HepG2 (cell line): Measurements from ENCODE around the gene SLC43A1. TPM values are rescaled to one million over a fixed set of nuclear protein-coding genes. Genes with fewer than 3 reads are reported as not detected.

Experiments used
- ATAC-seq: fragments of 200-7000 bp; cut with Tn5 transposase; 3 replicates; pipeline ENCODE4 v1.9.1; 2020; ENCODE audit warnings: mild to moderate bottlenecking, moderate library complexity
- BruUV-seq: library from RNA; stranded (reverse); fragments of 400-500 nt; replicated peaks from 2 replicates; lab custom pipeline; 2021; lab: Mats Ljungman, UMichigan
- CTCF ChIA-PET: fragments of 300-600 bp; formaldehyde crosslinking; extraction: SDS; loops from one replicate; lab custom pipeline; 2021; ENCODE audit warnings: low total read pairs, inconsistent platforms, low intra/inter-chr PET ratio; lab: Yijun Ruan, JAX
- POLR2A ChIA-PET: fragments of 350-600 bp; sonication (Branson Sonifier 250); formaldehyde crosslinking; loops from one replicate; lab custom pipeline; 2020; ENCODE audit warnings: antibody characterized with exemption, inconsistent platforms; lab: Yijun Ruan, JAX
- DNase-seq: peaks from one replicate; pipeline ENCODE4 v3.0.0-alpha.2; 2015; ENCODE audit warnings: low spot score
- FAIRE-seq: peaks from 3 replicates; lab custom pipeline; 2011; peaks lifted over from hg19 to GRCh38; lab: Jason Lieb, UNC
- H2AFZ ChIP-seq: one replicate; pipeline ENCODE4 v1.6.1; 2011; ENCODE audit warnings: low read length, inconsistent platforms
- H3K27ac ChIP-seq: fragments of 300-600 bp; 3 replicates; pipeline ENCODE4 v1.8.0; 2011; ENCODE audit warnings: mixed run types, mild to moderate bottlenecking, mixed read lengths, low read length, inconsistent platforms; ENCODE audit not compliant: insufficient read depth; ENCODE audit errors: extremely low read length
- H3K27me3 ChIP-seq, 2 experiments: fragments of 200-600 bp in 1 of 2; 2 replicates in 1 of 2; 3 replicates in 1 of 2; pipeline versions ENCODE4 v1.6.0 to v1.8.0; 2011; ENCODE audit warnings: low read length in 2 of 2, mild to moderate bottlenecking in 2 of 2, moderate library complexity in 2 of 2, inconsistent platforms in 1 of 2; ENCODE audit not compliant: insufficient read depth in 2 of 2, control insufficient read depth in 1 of 2
- H3K36me3 ChIP-seq, 2 experiments: fragments of 200-600 bp in 1 of 2; replicated peaks in 1 of 2; 2 replicates in 1 of 2; 3 replicates in 1 of 2; pipeline versions ENCODE4 v1.5.1 to v1.8.0; 2011; ENCODE audit warnings: low read length in 2 of 2, inconsistent platforms in 1 of 2; ENCODE audit not compliant: insufficient read depth in 2 of 2, control insufficient read depth in 1 of 2
- H3K4me1 ChIP-seq: 2 replicates; pipeline ENCODE4 v1.5.1; 2012; ENCODE audit warnings: low read length, inconsistent platforms; ENCODE audit not compliant: insufficient read depth
- H3K4me2 ChIP-seq: 2 replicates; pipeline ENCODE4 v1.6.0; 2011; ENCODE audit warnings: low read depth, low read length, inconsistent platforms
- H3K4me3 ChIP-seq, 3 experiments: fragments of 200-600 bp in 1 of 3; sonication (generic), shearing (Covaris generic) in 1 of 3; replicated peaks in 1 of 3; 2 replicates each; pipeline ENCODE4 v1.5.1; 2011 to 2016; ENCODE audit warnings: low read length in 3 of 3, inconsistent platforms in 2 of 3, low read depth in 2 of 3, mild to moderate bottlenecking in 2 of 3, control low read depth in 1 of 3, mixed read lengths in 1 of 3; ENCODE audit not compliant: insufficient read depth in 1 of 3
- H3K79me2 ChIP-seq: one replicate; pipeline ENCODE4 v1.6.1; 2011; ENCODE audit warnings: low read length, inconsistent platforms; ENCODE audit not compliant: insufficient read depth
- H3K9ac ChIP-seq: 2 replicates; pipeline ENCODE4 v1.6.0; 2011; ENCODE audit warnings: mild to moderate bottlenecking, low read depth, low read length, inconsistent platforms; ENCODE audit not compliant: insufficient read depth
- H3K9me3 ChIP-seq: 2 replicates; pipeline ENCODE4 v1.5.1; 2012; ENCODE audit warnings: mild to moderate bottlenecking, low read length
- H4K20me1 ChIP-seq: 2 replicates; pipeline ENCODE4 v1.6.0; 2011; ENCODE audit warnings: inconsistent platforms, mild to moderate bottlenecking, low read length, moderate library complexity; ENCODE audit not compliant: insufficient read depth
- ETV6 ChIP-seq: sonication (generic); formaldehyde crosslinking; conservative IDR thresholded peaks from 2 replicates; pipeline ENCODE4 v1.4.0; 2020; ENCODE audit warnings: missing genetic modification reagents
- JARID2 ChIP-seq: sonication (generic); formaldehyde crosslinking; IDR thresholded peaks from 2 replicates; pipeline ENCODE4 v1.8.1; 2023; ENCODE audit warnings: missing genetic modification reagents, inconsistent platforms; ENCODE audit not compliant: insufficient replicate concordance
- KLF9 ChIP-seq: IDR thresholded peaks from 2 replicates; pipeline ENCODE4 v1.6.1; 2016; ENCODE audit warnings: low read depth
- RNF2 ChIP-seq: fragments of 450-650 bp; conservative IDR thresholded peaks from 2 replicates; pipeline ENCODE4 v1.6.1; 2016; ENCODE audit warnings: low read depth
- SYNCRIP ChIP-seq: fragments of 200-400 bp; formaldehyde crosslinking; IDR thresholded peaks from 2 replicates; pipeline ENCODE4 v1.6.1; 2018; ENCODE audit warnings: mild to moderate bottlenecking, low read depth, low read length; ENCODE audit not compliant: insufficient read depth
- ZBTB7A ChIP-seq: sonication (generic); formaldehyde crosslinking; IDR thresholded peaks from 2 replicates; pipeline ENCODE4 v1.8.0; 2022; ENCODE audit warnings: mild to moderate bottlenecking, missing genetic modification reagents
- ZHX2 ChIP-seq, 2 experiments: sonication (generic) in 1 of 2; formaldehyde crosslinking in 1 of 2; IDR thresholded peaks; 2 replicates each; pipeline versions ENCODE4 v1.6.1 to v1.9.0; 2014 to 2022; ENCODE audit warnings: antibody characterized with exemption in 1 of 2, borderline replicate concordance in 1 of 2, inconsistent platforms in 1 of 2, low read depth in 1 of 2, missing genetic modification reagents in 1 of 2
- ZNF329 ChIP-seq: sonication (generic); formaldehyde crosslinking; IDR thresholded peaks from 2 replicates; pipeline ENCODE4 v1.9.0; 2021; ENCODE audit warnings: low read depth, mild to moderate bottlenecking, missing genetic modification reagents
- ZNF333 ChIP-seq: sonication (generic); formaldehyde crosslinking; IDR thresholded peaks from 2 replicates; pipeline ENCODE4 v1.4.0; 2020; ENCODE audit warnings: mild to moderate bottlenecking, missing genetic modification reagents, borderline replicate concordance
- ZNF446 ChIP-seq: sonication (generic); formaldehyde crosslinking; IDR thresholded peaks from 2 replicates; pipeline ENCODE4 v1.5.0; 2020; ENCODE audit warnings: mild to moderate bottlenecking, missing genetic modification reagents
- ZNF703 ChIP-seq: sonication (generic); formaldehyde crosslinking; IDR thresholded peaks from 2 replicates; pipeline ENCODE4 v1.5.1; 2020; ENCODE audit warnings: missing genetic modification reagents, mild to moderate bottlenecking, moderate library complexity, borderline replicate concordance
- ZNF761 ChIP-seq: sonication (generic); formaldehyde crosslinking; conservative IDR thresholded peaks from 2 replicates; pipeline ENCODE4 v1.4.0; 2020; ENCODE audit warnings: mild to moderate bottlenecking, missing genetic modification reagents
- ZNF850 ChIP-seq: sonication (generic); formaldehyde crosslinking; conservative IDR thresholded peaks from 2 replicates; pipeline ENCODE4 v1.9.0; 2021; ENCODE audit warnings: mild to moderate bottlenecking, missing genetic modification reagents
- WGBS: methylation state at CpG from one replicate; pipeline ENCODE4 v1.1.6; 2017; ENCODE audit warnings: low lambda C conversion rate; 5-methylcytosine and 5-hydroxymethylcytosine counted together
- in situ Hi-C: cut with HindIII; loops from 2 replicates; pipeline ENCODE4 v1.10.0; 2017; ENCODE audit warnings: low pct_unique_long_range_greater_than_20kb; ENCODE audit not compliant: extremely low pct_ligation_motif_present
- intact Hi-C: fragments of 100-400 bp; cut with micrococcal nuclease; formaldehyde crosslinking; loops from one replicate; pipeline ENCODE4 v1.10.0; 2022; ENCODE audit not compliant: unreplicated experiment
- polyA plus RNA-seq, 8 experiments: library from polyadenylated mRNA; depleted of rRNA in 3 of 8; stranded (reverse) in 7 of 8; unstranded in 1 of 8; fragments of >200 nt; fragmentation: Illumina TruSeq in 4 of 8; extraction: Trizol in 4 of 8; gene quantifications; 2 replicates each; pipeline versions ENCODE4 v1.2.1 to v1.2.3, GENCODE V29; 2011 to 2016; ENCODE audit warnings: low read depth in 4 of 8, missing spikeins in 1 of 8, mixed read lengths in 1 of 8; ENCODE audit not compliant: insufficient read depth in 1 of 8
- total RNA-seq, 5 experiments: library from RNA; depleted of rRNA; stranded (reverse); fragments of >200 nt; fragmentation: Illumina TruSeq; extraction: Trizol; gene quantifications; 2 replicates each; pipeline ENCODE4 v1.2.3, GENCODE V29; 2016; ENCODE audit warnings: low read depth in 1 of 5

SLC43A1 gene
- total and polyA plus RNA-seq, 2 of the 13 experiments (the other 11 are each of a cell fraction or from before 2014, with no cell fraction given) = 72.3 to 87.6 TPM

DNA sequence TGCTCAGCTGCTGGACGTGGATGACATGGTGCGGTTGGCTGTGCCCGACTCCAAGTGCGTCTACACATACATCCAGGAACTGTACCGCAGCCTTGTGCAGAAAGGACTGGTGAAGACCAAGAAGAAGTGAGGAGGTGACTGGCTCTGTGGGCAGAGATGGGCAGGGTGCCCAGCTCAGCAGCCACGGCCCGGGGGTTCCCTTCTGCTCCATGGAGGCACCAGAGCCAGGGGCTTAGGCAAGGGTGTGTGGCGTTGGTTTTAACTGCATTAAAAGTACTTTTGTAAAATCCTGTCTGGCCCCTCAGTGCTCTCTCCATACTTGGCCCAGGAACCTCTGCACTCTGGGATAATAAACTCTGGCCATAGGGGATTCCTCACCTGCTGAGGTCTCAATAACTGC, 34.5 kb upstream of the SLC43A1 start:
- in situ Hi-C loops = no loop called here
- no TSS peak for BruUV-seq
- H2AFZ ChIP-seq = no peak overlapping the region
- DNase-seq = no peak
- TF ChIP-seq KLF9 (CRISPR knock-in tag) (no peak), ZNF333 (CRISPR knock-in tag) (no peak), ZNF703 (CRISPR knock-in tag) (no peak), ZNF446 (CRISPR knock-in tag) (no peak), ZNF850 (CRISPR knock-in tag) (no peak), ZHX2 (IDR thresholded peaks at IDR 0.05; ENCODE audit: low read depth) (no peak), ZHX2 (CRISPR knock-in tag; IDR thresholded peaks at IDR 0.05; ENCODE audit: borderline replicate concordance) (no peak), SYNCRIP (no peak), ZNF761 (CRISPR knock-in tag) (no peak), ZNF329 (CRISPR knock-in tag) (no peak), JARID2 (no peak), ETV6 (no peak), RNF2 (no peak), ZBTB7A (no peak)
- TF ChIP-seq, all 625 proteins: peak for 0
- H3K4me1 ChIP-seq = peaks cover 32% of the 10 kb centered on the region
- no peak overlapping the region for H3K27ac ChIP-seq
- WGBS = 92% methylated on average over 8 of the region's 8 CpGs
- no peak overlapping the region for H3K4me2 ChIP-seq
- H3K9ac ChIP-seq = no peak overlapping the region
- ATAC-seq = no peak
- no peaks in the 10 kb centered on the region for H3K9me3 ChIP-seq
- no peaks in the 10 kb centered on the region for H4K20me1 ChIP-seq
- H3K27me3 ChIP-seq = no peaks in the 10 kb centered on the region
- ChIA-PET POLR2A (no interaction called here), CTCF (no interaction called here)
- FAIRE-seq = no peak
- H3K4me3 ChIP-seq = no peak overlapping the region
- H3K79me2 ChIP-seq = no peaks in the 10 kb centered on the region
- intact Hi-C loops = no loop called here
- H3K36me3 ChIP-seq = peaks cover 1 to 11% of the 10 kb centered on the region in 2 experiments; a peak in 1 of 5 replicates
